ENCODE results near the gene DNAH10.

DNAH10 gene, protein sequence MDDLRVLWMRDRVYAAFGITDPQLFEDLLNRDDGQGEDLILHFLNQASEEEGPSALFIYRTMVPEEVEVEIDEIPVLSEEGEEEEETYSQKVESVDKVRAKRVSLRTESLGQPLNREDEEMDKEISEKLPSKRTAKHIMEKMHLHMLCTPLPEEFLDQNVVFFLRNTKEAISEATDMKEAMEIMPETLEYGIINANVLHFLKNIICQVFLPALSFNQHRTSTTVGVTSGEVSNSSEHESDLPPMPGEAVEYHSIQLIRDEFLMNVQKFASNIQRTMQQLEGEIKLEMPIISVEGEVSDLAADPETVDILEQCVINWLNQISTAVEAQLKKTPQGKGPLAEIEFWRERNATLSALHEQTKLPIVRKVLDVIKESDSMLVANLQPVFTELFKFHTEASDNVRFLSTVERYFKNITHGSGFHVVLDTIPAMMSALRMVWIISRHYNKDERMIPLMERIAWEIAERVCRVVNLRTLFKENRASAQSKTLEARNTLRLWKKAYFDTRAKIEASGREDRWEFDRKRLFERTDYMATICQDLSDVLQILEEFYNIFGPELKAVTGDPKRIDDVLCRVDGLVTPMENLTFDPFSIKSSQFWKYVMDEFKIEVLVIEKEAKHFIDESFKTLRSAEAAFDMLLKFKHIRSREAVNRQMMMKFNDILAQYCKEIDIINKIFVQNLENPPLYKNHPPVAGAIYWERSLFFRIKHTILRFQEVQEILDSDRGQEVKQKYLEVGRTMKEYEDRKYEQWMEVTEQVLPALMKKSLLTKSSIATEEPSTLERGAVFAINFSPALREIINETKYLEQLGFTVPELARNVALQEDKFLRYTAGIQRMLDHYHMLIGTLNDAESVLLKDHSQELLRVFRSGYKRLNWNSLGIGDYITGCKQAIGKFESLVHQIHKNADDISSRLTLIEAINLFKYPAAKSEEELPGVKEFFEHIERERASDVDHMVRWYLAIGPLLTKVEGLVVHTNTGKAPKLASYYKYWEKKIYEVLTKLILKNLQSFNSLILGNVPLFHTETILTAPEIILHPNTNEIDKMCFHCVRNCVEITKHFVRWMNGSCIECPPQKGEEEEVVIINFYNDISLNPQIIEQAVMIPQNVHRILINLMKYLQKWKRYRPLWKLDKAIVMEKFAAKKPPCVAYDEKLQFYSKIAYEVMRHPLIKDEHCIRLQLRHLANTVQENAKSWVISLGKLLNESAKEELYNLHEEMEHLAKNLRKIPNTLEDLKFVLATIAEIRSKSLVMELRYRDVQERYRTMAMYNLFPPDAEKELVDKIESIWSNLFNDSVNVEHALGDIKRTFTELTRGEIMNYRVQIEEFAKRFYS (N-terminal part only)

DNA sequence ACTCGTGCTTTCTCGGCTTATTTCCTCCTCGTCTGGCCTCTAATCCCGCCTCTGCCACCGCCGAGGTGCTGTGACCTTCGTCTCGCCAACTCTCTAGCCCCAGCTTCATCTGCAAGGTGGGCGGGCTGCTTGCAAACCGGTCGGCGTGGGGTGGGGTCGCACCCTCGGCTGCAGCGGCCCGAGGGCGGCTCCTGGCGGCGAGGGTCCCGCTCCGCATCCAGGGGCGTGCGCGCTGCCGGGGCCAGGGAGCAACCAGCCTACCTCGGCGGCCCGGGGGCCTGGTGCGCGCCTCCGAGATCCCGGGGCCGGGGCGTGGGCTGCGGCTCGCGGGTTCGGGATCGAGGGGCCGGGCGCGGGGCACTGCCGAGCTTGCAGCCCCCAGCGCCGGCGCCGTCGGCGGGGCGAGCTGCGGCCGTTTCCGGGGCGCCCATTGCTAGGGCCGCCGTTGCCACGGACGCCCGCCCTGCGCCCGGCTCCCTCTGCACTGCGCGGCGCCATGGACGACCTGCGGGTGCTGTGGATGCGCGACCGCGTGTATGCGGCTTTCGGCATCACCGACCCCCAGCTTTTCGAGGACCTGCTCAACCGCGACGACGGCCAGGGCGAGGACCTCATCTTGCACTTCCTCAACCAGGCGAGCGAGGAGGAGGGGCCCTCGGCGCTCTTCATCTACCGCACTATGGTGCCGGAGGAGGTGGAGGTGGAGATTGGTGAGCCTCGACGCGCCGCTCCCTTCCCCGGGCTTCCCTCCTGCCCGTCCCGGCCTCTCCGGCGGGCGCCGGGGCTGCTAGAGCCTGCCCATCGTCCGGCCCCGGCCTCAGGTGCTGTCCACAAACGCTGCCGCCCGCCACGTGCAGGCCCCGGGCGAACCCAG lies at the start of gene DNAH10:
Gene DNAH10 (plus strand): TSS at position 461 of the 874 bp plus-strand sequence. CDS start 36 bp downstream, at position 497.
- peak; percentile 29 for DNase-seq

DNA sequence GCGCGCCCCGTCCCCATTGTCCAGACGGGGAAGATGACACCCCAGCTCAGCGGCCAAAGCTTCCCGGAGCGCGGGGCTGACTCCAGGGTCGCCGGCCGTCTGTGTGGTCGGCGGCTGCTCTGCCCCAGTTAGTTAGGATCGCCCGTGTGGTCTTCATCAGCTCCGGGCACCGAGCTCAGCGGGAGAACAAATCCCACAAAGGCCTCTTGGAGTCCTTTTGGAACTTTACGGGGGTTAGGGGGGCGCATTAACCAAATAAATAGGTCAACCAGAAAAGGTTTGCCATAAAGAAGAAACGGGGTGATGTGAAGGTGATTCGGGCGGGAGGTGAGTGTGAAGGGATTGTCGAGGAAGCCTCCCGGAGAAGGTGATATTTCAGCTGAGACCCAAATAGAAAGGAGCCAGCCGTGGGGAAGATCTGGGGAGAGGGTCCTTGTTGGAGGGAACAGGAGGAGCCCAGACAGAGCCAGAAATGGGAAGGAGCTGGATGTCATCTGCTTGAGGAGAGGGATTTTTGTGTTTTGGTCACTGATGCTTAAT lies 49.3 kb upstream of the DNAH10 start:
- no peak for DNase-seq

DNA sequence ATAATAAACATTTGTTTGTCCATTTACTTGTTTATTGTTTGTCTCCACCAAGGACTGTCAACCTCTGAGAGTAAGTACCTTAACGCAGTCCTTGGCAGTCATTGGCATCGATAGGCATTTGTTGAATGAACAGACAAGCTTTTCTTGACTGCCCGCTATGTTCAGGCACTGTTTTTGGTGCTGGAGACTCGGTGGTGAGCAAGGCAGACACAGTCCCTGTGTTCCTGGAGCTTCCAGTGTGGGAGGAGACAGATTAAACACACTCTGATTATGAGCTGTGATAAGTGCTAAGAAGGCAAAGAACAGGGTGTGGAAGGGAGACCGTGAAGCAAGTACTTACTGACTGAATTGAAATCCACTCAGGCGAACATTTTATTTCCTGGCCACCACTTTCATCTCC lies 48.7 kb upstream of the DNAH10 start:
- no peak for DNase-seq

DNA sequence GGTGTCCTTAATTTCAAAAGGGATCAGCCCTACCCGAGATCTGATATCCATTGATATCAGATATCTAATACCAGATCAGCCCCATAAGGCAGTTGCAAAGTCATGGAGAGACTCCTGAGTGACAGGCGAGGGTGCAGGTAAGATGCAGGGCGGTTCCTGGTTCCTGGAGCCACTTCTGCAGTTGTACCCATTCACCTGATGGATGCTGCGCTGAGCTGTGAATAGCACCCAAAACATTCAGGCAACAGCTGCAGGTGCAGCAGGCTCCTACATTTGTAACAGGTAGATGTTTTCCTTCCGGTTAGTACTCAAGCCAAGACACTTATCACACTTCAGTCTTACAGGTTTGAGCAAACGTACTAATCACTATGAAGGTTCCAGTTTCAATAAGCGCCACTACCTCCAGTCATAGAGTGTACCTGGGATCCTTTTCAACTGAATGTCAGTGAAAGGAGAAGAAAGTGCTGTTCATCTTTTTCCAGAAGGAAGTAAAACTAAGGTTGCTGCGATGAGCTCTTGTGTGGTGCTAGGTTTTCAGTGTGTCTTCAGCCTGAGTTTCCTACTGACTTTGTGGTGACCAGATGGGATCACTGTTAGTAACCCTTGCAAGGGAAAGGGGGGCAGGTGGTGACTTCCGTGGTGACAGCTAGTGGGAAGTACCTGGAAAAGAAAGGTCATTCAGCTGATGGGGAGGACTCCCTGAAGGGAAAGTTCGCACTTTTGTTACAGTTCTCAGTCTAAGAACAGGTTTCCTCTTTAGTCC lies 48.1 kb upstream of the DNAH10 start:
- no peak for DNase-seq

DNA sequence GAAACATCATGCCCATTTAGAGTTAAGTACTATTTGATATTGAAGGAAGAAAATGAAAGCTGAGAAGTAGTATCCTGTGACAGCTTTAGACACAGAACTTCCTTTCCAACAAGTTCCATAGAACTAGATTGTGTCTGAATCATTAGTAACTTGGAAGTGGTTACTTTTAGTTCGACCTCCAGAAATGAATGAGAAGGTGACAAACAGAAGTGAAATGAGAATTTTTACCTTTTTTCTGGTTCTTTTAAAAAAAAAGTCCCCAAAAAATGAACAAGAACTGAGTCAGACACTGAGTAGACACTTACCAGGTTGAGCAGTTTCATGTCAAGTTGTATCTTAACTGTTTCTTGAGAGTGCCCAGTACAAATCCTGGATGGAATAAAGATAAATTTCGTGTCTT lies 46.9 kb upstream of the DNAH10 start:
- DNase-seq: no peak

DNA sequence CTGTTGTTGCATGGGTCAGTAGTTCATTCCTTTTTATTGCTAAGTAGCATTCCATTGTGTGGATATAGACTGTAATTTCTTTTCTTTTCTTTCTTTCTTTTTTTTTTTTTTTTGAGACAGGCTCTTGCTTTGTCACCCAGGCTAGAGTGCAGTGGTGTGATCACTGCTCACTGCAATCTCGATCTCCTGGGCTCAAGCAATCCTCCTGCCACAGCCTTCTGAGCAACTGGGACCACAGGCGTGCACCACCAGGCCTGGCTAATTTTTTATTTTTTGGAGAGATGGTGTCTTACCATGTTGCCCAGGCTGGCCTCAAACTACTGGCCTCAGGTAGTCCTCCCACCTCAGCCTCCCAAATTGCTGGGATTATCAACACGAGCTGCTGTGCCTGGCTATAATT lies 44.8 kb upstream of the DNAH10 start:
- DNase-seq: no peak

DNA sequence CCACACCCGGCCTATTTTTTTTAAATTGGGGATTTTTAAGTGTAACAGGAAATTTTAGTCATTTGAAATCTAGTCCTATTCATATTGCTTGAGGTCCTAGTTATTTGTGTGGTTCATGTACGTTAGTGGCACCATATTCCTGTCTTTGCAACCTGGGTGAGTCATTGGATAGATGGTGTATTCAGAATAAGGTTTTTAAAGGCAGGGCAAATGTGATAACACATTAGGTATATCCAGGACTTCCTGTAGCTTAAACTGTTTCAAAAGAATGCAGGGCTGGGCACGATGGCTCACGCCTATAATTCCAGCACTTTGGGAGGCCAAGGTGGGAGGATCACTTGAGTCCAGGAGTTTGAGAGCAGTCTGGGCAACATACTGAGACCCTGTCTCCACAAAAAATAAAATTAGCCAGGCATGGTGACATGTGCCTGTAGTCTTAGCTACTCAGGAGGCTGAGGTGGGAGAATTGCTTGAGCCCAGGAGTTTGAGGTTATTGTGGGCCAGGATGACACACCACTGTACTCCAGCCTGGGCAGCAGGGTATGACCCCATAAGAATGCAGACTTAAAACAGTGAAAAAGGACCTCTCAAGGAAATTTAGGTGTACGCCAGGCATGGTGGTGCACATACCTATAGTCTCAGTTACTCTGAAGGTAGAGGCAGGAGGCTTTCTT lies 41.8 kb upstream of the DNAH10 start:
- no peak for DNase-seq

DNA sequence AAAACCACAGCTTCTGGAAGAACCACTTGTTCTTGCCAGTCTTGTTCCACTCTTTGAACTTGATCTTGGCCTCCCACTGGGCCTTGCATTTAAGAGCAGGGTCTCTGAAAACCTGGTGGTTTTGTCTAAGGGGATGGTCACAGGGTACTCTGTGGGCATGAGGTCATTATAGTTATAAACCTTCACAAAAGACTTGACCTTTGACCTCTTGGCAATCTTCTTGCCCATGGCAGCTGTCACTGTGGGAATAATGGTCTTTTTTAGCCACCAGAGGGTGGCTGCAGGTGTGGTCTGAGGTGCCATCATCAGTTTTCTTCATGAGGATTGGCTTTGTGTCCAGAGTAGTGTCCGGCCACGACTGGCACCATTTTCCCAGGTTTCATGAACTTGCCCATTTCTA lies 40.9 kb upstream of the DNAH10 start:
- no peak for DNase-seq

DNA sequence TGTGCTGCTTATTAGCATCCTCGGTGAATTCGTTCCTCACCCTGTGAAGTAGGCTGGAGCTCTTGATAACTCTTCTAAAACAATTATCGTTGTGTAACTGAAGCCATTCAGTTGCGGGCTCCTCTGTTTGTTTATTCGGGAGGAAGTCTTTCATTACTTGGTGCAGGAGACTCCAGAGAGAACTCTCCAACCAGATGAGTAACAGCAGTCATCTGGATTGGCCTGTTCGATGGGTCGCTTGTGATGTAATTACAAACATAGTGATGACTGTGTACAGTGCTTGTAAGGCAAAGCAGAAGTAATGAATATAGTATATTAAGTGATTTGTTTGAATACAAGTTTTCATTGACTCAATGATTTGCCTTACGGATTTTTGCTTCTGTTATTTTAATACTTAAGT lies 39.1 kb upstream of the DNAH10 start:
- DNase-seq: no peak

DNA sequence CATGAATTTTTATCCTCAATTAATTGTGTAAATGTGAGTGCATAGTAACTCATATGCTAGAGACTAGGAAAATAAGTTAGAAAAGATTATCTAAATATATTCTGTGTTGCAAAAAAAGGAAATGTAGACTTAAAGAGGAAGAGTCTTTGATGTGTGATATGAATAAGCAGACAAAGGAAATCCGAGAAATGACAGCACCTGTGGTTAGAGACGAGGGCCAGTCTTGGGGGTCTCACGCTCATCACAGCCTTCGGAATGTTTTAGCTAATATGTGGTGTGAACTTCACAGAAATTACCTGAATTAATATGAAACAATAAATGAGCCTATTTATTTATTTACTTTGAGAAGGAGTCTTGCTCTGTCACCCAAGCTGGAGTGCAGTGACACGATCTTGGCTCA lies 38.3 kb upstream of the DNAH10 start:
- DNase-seq: no peak

DNA sequence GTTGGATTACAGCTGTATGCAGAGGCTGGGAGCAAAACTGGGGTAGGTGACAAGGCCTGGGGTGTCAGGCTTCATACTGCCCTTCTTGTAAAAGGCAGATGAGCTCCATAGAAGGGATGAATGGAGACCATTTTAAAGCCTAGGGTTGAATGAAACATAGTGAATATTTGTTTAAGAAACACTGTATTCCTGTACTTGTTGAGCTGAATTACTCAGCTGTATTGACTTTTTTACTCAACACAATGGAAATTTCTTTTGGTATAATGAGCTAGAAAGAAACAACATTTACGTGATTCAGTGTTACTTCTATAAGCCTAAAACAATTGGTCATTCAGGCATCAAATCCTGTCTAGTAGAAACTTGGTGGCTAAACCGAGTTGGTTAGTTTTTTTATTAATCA lies 35.9 kb upstream of the DNAH10 start:
- no peak for DNase-seq

DNA sequence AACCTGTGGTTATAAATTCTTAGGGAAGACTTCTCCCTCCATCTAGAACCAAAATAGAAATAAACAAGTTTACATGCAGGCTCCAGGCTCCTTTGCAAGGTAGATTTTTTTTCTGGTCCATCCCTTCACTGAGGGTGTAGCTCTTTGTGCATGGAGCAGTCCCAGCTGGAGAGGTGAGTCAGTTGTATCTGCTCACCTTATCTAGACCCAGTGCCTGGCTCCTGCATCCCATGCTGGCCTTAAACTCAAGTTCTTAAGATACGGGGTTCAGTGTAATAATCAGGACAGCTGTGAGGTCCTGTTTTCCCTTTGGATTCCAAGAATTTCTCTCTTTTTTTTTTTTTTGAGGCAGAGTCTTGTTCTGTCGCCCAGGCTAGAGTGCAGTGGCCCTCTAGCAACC lies 35.1 kb upstream of the DNAH10 start:
- DNase-seq: no peak

DNA sequence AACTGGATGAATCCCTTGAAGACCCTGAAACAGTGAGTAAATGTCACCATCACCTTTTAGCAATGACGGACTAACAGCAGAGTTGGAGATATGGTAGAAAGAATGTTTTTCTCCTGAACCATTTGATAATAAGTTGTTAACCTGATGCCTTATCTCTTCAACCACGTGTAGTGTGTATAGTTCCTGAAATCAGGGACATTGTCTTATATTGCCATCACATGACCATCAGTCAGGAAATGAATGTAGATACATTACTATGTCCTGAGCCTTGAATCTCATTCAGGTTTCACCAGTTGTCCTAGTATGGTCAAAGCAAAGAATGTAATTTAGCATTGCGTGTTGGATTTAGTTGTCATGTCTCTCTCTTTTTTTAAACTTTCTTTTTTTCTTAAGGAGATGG lies 34.2 kb upstream of the DNAH10 start:
- DNase-seq: no peak

DNA sequence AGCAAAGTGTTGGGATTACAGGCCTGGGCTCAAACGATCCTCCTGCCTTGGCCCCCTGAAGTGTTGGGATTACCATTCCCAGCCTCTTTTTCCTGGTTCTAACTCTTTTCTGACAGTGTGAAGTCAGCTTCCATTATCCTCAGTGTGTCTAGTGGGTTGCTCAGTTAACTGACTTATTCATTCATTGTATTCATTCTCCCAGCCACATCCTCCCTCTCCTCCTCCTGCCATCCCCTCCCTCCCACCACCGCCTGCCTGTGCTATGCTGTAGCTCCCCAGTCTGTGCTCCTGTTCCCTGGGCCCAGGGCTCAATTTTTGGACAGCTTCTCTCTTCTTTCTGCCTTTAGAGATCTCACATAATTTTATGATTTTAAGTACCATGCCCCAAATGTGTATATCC lies 30.5 kb upstream of the DNAH10 start:
- no peak for DNase-seq

DNA sequence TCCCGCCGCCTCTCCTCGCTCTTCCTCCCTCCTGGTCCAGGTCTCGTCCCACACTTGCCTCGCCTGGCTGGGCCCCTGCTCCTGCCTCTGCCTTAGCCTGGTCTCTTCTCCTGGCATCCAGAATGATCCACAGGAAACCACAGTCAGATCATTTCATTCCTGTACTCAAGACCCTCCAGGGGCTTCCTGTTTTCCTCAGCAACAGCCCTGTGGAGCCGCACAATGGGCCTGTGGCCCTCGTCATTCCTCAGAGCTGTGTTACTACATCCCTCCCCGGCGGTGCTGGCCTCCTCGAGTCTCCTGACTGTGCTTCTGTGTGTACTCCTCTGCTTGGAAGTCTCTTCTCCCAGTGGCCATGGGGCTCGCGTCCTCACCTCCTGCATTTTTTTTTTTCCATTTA lies 29.9 kb upstream of the DNAH10 start:
- no peak for DNase-seq

DNA sequence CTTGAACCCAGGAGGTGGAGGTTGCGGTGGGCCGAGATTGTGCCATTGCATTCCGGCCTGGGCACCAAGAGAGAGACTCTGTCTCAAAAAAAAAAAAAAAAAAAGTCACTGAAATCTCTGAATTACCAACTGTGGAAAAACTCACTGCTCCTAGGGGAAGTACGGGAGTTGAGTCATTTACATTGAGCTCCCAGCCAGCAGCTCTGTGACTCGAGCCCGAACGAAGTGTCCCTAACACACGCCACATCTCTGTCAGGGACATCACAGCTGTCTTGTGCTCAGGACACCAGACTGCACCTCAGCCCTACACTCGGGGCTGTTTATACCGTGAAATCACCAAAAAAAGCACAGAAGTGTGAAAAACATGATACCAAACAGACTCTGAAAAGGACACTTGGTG lies 28.9 kb upstream of the DNAH10 start:
- no peak for DNase-seq

DNA sequence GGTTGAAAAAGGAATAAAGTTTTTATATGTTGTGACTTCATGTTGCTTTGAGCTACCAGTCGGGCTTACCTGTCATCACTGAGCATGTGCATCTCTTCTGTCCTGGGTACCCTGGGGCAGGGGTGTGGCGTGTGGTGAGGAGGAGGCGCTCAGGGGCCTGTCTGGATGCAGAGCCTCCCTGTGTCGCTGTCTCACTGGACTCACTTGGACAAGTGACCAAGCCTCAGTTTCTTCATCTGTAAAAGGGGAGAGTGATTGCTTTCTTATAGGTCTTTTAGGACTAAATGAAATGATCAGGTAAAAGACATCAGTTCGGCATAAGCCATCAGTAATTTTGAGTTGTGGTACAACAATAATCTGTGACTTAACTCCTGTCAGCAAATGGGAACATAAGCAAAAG lies 27.8 kb upstream of the DNAH10 start:
- no peak for DNase-seq

DNA sequence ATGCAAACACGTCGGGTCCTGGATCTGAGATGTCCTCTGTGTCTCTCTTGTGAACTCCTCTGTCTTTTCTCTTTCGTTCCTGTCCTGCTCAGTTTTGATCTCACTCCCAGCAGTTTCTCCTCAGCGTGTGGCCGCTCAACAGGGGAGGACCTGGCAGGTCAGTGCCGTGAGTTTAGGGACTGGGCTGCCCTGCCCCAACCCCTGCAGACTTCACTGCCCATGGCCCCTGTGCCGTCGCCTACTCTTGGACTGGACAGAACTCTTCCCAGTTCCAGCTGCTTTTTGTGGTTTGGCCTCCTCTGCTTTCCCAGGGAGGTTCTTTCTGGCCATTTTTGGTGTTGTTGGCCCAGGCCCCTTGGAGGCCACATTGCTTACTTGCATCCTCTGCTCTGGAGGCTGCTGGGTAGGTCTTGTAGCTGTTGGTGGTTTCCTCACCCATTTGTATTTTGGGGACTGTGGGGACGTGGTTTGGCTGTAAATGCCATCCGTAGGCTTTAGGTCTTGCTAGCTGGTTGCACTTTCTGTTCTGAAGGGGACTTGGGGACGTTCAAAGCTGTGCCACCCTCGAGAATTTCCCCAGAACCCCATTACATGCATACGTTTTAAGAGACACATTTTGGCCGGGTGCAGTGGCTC lies 20.0 kb upstream of the DNAH10 start:
- peak; percentile 22 for DNase-seq

DNA sequence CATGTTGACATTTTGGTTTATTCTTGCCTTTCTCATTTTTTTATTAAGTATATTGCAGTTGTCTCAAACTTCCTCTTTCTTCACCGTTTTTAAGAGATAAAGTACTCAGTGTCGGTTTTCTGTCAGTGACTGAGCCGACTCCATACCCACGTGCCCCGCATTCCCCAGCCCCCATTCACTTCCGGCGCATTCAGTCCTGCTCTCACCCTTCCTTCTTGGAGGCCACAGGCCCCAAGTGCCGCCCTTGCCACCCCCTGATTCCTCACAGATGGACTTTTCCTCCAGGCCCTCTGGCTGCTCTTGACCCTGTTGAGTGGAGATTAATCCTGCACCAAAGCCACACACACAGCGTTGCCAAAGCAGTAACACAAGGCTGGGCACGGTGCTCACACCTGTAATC lies 19.1 kb upstream of the DNAH10 start:
- no peak for DNase-seq

DNA sequence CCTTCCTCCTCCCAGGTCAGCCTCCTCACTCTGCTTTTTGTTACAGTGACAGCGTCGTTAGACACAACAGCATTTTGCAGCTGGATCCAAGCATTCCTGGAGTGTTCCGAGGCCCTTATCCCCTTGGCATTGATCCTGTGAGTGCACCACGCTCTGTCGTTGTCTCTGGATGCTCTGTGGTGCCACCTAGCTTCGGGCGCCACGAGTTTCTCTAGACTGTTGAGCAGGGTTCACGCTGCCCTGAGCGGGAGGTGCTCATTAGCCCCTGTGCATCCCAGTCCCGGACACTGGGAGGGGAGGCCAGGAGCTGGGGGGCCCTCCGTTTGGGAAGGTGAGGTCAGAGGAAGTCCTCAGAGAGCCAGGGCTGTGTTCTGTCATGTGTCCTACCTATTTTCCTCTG lies 17.3 kb upstream of the DNAH10 start:
- DNase-seq: no peak
